ENCODE results near the gene SETD2. TPM values are rescaled to one million over a fixed set of nuclear protein-coding genes. Genes with fewer than 3 reads are reported as not detected.

Gene SETD2
- total RNA-seq, 4 donors from 2014 or later = 54.0 to 70.2 (median 58.5) TPM

DNA sequence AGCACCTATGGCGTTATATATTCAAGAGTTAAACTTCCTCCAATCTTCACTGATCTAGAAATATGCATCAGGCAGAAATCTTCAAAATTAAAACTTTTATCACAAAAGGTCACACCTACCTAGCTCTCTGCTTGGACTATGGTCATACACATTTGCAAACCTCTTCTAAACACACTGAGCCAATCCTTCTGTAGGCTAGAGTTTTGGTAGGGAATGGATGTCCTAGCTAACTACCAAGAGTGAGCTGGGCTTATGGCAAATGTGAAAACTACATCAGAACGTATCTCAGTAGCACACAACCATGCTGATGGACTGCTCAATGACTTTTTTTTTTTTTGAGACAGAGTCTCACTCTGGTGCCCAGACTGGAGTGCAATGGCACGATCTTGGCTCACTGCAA lies 29.6 kb downstream of the SETD2 start:
- no peak overlapping the region for H3K27ac ChIP-seq
- no peak for ATAC-seq

DNA sequence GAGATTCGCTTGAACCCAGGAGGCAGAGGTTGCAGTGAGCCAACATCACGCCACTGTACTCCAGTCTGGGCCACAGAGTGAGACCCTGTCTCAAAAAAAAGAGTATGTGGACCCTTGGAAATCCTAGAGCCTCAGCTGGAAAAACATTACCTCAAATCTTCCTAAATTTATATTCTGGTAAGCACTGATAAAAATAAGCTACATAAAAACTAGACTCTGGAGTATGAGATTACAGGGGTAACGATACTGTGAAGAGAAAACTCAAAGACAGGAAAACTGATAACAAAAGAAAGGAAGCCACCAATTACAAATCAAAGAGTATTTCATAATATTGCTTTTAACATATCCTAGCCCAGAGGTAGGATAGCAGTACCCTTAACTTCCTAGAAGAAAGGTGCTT lies 30.3 kb downstream of the SETD2 start:
- WGBS, 2 donors (ENCODE audit: low coverage in 1 of 2) = 81 to 91% methylated on average over 2 of the region's 3 CpGs
- no peak for TF ChIP-seq POLR2A (IDR thresholded peaks at IDR 0.05)
- TF ChIP-seq EP300 (IDR thresholded peaks at IDR 0.05) = no peak
- no peak for TF ChIP-seq CTCF (IDR thresholded peaks at IDR 0.05)
- no peak for TF ChIP-seq POLR2AphosphoS5 (IDR thresholded peaks at IDR 0.05)
- Histone ChIP-seq H3K9me3 (no peaks in the 10 kb centered on the region), H3K36me3 (no peaks in the 10 kb centered on the region), H3K4me3 (no peak overlapping the region), H3K27me3 (no peaks in the 10 kb centered on the region), H3K4me1 (peaks cover 0 to 63% (median 0%) of the 10 kb centered on the region in 3 donors), H3K27ac (no peak overlapping the region)
- ATAC-seq = no peak

More for the DNA sequence above, 29.6 kb downstream of the SETD2 start:
- 82 to 83% methylated on average over 3 of the region's 3 CpGs for WGBS, 2 donors (ENCODE audit: low coverage in 1 of 2)
- TF ChIP-seq POLR2AphosphoS5 (IDR thresholded peaks at IDR 0.05) = no peak
- no peak for TF ChIP-seq EP300 (IDR thresholded peaks at IDR 0.05)
- TF ChIP-seq POLR2A (IDR thresholded peaks at IDR 0.05) = no peak
- TF ChIP-seq CTCF (IDR thresholded peaks at IDR 0.05) = no peak
- Histone ChIP-seq H3K4me1 (peaks cover 0 to 63% (median 0%) of the 10 kb centered on the region in 3 donors), H3K4me3 (no peak overlapping the region), H3K9me3 (no peaks in the 10 kb centered on the region), H3K36me3 (no peaks in the 10 kb centered on the region), H3K27me3 (no peaks in the 10 kb centered on the region)

DNA sequence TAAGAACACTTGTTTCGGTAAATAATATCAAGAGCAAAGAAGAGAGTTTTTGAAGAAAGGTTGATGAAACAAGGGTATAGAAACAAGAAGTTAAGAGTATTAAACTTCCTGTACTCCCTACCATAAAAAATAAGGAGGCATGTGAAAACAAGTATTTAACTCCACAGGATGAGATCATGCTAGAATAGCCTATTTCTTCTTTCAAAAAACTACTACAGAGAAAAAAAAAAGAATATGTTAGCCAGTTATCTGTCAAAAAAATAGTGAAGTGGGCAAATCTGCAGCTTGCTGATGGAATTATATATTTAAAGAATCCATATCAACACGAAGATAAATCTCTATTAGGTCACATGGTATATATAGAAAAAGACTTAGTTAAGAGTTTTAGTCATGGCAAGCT lies 33.4 kb downstream of the SETD2 start:
- Histone ChIP-seq H3K9me3 (no peaks in the 10 kb centered on the region), H3K27ac (no peak overlapping the region), H3K27me3 (no peaks in the 10 kb centered on the region), H3K4me3 (no peak overlapping the region), H3K36me3 (peaks cover 0 to under 1% of the 10 kb centered on the region in 2 donors), H3K4me1 (peaks cover 0 to 53% (median 0%) of the 10 kb centered on the region in 3 donors)
- no peak for ATAC-seq
- TF ChIP-seq CTCF (IDR thresholded peaks at IDR 0.05) (no peak), POLR2AphosphoS5 (IDR thresholded peaks at IDR 0.05) (no peak), POLR2A (IDR thresholded peaks at IDR 0.05) (no peak), EP300 (IDR thresholded peaks at IDR 0.05) (no peak)
- WGBS, 2 donors (ENCODE audit: low coverage in 1 of 2) = 80 to 86% methylated on average over 2 of the region's 2 CpGs

DNA sequence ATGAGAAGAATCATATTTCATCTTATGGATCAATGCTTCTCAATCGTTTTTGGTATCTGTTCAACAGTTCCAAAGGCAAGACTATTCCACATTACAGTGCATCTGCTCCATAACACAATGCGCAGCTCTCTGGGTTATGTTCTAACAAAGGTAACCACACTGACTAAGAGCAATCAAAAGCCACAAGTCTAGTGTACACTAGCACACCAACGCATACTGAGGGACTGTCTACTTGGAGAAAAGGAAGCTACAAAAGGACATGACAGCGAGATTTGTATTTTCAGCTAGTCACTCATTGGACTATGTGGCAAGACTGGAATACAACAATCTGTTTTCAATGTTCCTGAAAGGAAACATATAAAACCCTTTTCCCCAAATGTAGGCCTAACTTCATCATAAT lies 35.8 kb downstream of the SETD2 start:
- Histone ChIP-seq H3K4me1 (peaks cover 0 to 29% (median 0%) of the 10 kb centered on the region in 3 donors), H3K36me3 (peaks cover 0 to 21% of the 10 kb centered on the region in 2 donors), H3K4me3 (no peak overlapping the region), H3K27ac (no peak overlapping the region), H3K9me3 (no peaks in the 10 kb centered on the region), H3K27me3 (no peaks in the 10 kb centered on the region)
- TF ChIP-seq EP300 (IDR thresholded peaks at IDR 0.05) (no peak), POLR2A (IDR thresholded peaks at IDR 0.05) (no peak), CTCF (IDR thresholded peaks at IDR 0.05) (no peak), POLR2AphosphoS5 (IDR thresholded peaks at IDR 0.05) (no peak)
- no peak for ATAC-seq
- WGBS, 2 donors (ENCODE audit: low coverage in 1 of 2) = 77 to 83% methylated on average over 3 to 4 of the region's 4 CpGs

- H3K4me1 ChIP-seq = peaks cover 0 to 14% (median 0%) of the 10 kb centered on the region in 3 donors
- TF ChIP-seq EP300 (IDR thresholded peaks at IDR 0.05) = no peak
- no peak for TF ChIP-seq POLR2AphosphoS5 (IDR thresholded peaks at IDR 0.05)
- no peak for TF ChIP-seq CTCF (IDR thresholded peaks at IDR 0.05)
- TF ChIP-seq POLR2A (IDR thresholded peaks at IDR 0.05) = no peak
- peaks cover 0 to 35% of the 10 kb centered on the region in 2 donors for H3K36me3 ChIP-seq
- no peaks in the 10 kb centered on the region for H3K27me3 ChIP-seq
- no peak overlapping the region for H3K27ac ChIP-seq
- no peaks in the 10 kb centered on the region for H3K9me3 ChIP-seq
- no peak for ATAC-seq
- no peak overlapping the region for H3K4me3 ChIP-seq
- WGBS, 2 donors (ENCODE audit: low coverage in 1 of 2) = 100% methylated on average over 2 of the region's 3 CpGs; no CpG with 5 or more reads in 1 of the 2 donors
Measured at GRCh38 chr3:47123857-47124256, 40.1 kb downstream of the SETD2 start.
